Prostate gland (tissue), 2 donors: ENCODE data around the gene CAPN15. TPM values are rescaled to one million over a fixed set of nuclear protein-coding genes. Genes with fewer than 3 reads are reported as not detected.

Experiments used
- DNase-seq: peaks from one replicate; pipeline ENCODE4 v3.0.0-alpha.2; 2019; ENCODE audit warnings: low spot score
- H3K27ac ChIP-seq, 2 donors: fragments of 200-600 bp; sonication (generic); 2 replicates each; pipeline ENCODE4 v1.5.1; 2017 to 2019
- H3K27me3 ChIP-seq: fragments of 200-600 bp; sonication (generic); replicated peaks from 2 replicates; pipeline ENCODE4 v1.5.1; 2019; ENCODE audit not compliant: insufficient read depth
- H3K36me3 ChIP-seq, 2 donors: fragments of 200-600 bp; sonication (generic); 1 replicate in 1 of 2; 2 replicates in 1 of 2; pipeline versions ENCODE4 v1.5.1 to v1.8.1; 2017 to 2019
- H3K4me1 ChIP-seq: fragments of 200-600 bp; sonication (generic); replicated peaks from 2 replicates; pipeline ENCODE4 v1.5.1; 2019
- H3K4me3 ChIP-seq, 2 donors: fragments of 200-600 bp; sonication (generic); 2 replicates each; pipeline ENCODE4 v1.5.1; 2017 to 2019
- H3K9me3 ChIP-seq: fragments of 200-600 bp; sonication (generic); 2 replicates; pipeline ENCODE4 v1.5.1; 2017
- POLR2A ChIP-seq: fragments of 450-650 bp; IDR thresholded peaks from one replicate; pipeline ENCODE4 v1.6.1; 2016; ENCODE audit warnings: antibody characterized with exemption, mild to moderate bottlenecking
- POLR2AphosphoS5 ChIP-seq: sonication (generic); formaldehyde crosslinking; IDR thresholded peaks from one replicate; pipeline ENCODE4 v1.6.1; 2017; ENCODE audit warnings: antibody characterized with exemption
- WGBS: methylation state at CpG from one replicate; pipeline ENCODE4 v1.1.5; 2018; 5-methylcytosine and 5-hydroxymethylcytosine counted together
- intact Hi-C: fragments of 100-400 bp; cut with DNase I; formaldehyde crosslinking; loops from one replicate; pipeline ENCODE4 v1.14.2; 2022
- total RNA-seq, 2 donors: library from RNA; depleted of rRNA; stranded (reverse); fragments of >200 nt; gene quantifications; one replicate each; pipeline ENCODE4 v1.1.0, GENCODE V29; 2016
- TF ChIP-seq, protein P1 (sequence below), 4 experiments: fragments of 200-600 bp in 2 of 4; fragments of 450-650 bp in 2 of 4; sonication (generic) in 2 of 4; IDR thresholded peaks; 1 replicate in 3 of 4; 2 replicates in 1 of 4; pipeline ENCODE4 v1.5.1; 2016 to 2019; ENCODE audit warnings: antibody characterized with exemption in 4 of 4, mild to moderate bottlenecking in 2 of 4, moderate library complexity in 2 of 4

The CAPN15 gene
- total RNA-seq, 2 donors from 2014 or later = 59.7 to 80.7 TPM

DNA sequence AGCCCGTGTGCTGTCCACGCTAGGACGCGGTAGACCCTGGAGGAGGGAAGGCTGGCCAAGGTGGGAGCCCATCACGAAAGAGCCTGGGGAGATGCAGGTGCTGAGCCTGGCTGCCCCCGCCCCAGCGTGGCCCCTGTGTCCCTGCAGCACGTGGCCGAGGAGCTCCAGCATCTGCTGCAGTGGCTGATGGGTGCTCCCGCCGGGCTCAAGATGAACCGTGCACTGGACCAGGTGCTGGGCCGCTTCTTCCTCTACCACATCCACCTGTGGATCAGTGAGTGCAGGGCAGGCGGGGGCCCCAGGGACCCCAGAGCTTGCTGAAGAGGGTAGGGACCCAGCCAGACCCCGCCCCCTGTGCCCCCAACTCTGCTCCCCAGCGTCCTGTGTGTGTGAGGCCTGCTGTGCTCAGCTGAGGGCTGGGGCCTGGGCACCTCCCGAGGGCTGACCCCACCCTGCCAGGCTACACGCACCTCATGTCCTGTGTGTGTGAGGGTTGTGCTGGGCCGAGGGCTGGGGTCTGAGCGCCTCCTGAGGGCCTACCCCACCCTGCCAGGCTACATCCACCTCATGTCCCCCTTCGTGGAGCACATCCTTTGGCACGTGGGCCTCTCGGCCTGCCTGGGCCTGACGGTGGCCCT is 50.8 kb downstream of the CAPN15 start:
- Histone ChIP-seq H3K4me3 (no peak overlapping the region), H3K27me3 (no peaks in the 10 kb centered on the region), H3K36me3 (peaks cover 8 to 10% of the 10 kb centered on the region in 2 donors), H3K27ac (no peak overlapping the region), H3K4me1 (no peaks in the 10 kb centered on the region), H3K9me3 (no peaks in the 10 kb centered on the region)
- 80% methylated on average over 15 of the region's 24 CpGs for WGBS
- TF ChIP-seq, protein P1, sequence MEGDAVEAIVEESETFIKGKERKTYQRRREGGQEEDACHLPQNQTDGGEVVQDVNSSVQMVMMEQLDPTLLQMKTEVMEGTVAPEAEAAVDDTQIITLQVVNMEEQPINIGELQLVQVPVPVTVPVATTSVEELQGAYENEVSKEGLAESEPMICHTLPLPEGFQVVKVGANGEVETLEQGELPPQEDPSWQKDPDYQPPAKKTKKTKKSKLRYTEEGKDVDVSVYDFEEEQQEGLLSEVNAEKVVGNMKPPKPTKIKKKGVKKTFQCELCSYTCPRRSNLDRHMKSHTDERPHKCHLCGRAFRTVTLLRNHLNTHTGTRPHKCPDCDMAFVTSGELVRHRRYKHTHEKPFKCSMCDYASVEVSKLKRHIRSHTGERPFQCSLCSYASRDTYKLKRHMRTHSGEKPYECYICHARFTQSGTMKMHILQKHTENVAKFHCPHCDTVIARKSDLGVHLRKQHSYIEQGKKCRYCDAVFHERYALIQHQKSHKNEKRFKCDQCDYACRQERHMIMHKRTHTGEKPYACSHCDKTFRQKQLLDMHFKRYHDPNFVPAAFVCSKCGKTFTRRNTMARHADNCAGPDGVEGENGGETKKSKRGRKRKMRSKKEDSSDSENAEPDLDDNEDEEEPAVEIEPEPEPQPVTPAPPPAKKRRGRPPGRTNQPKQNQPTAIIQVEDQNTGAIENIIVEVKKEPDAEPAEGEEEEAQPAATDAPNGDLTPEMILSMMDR (IDR thresholded peaks at IDR 0.05) = no peak
- no peak for TF ChIP-seq POLR2AphosphoS5
- TF ChIP-seq POLR2A = no peak
- intact Hi-C loops = no loop called here
- DNase-seq = no peak

DNA sequence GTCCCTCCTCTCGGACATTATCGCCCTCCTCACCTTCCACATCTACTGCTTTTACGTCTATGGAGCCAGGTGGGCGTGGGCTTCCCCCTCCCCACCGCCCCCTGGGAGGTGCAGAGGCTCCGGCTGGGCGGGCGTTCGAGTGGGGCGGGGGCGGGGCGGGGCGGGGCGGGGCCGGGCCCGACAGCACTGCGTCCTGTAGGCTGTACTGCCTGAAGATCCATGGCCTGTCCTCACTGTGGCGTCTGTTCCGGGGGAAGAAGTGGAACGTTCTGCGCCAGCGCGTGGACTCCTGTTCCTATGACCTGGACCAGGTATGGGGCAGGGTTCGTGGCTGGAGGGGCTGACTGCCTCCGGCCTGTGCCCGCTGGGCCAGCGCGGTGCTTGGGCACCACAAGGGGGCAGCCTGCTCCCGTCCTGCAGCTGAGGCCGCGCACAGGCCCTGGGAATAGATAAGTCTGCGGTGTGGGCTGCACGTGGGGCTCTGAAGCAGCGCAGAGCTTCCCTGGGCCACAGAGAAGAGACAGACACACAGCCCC is 51.4 kb downstream of the CAPN15 start:
- H3K36me3 ChIP-seq = peaks cover 8 to 10% of the 10 kb centered on the region in 2 donors
- no peak overlapping the region for H3K4me3 ChIP-seq
- intact Hi-C loops = no loop called here
- TF ChIP-seq POLR2AphosphoS5 (peak; percentile 55), POLR2A (no peak)
- TF ChIP-seq, protein P1 (IDR thresholded peaks at IDR 0.05) = peak; percentile 23 to 94 (median 86)
- no peak overlapping the region for H3K27ac ChIP-seq
- WGBS = 28% methylated on average over 23 of the region's 34 CpGs
- peak; percentile 74 for DNase-seq
- H3K27me3 ChIP-seq = no peaks in the 10 kb centered on the region
- no peaks in the 10 kb centered on the region for H3K9me3 ChIP-seq
- H3K4me1 ChIP-seq = no peaks in the 10 kb centered on the region

DNA sequence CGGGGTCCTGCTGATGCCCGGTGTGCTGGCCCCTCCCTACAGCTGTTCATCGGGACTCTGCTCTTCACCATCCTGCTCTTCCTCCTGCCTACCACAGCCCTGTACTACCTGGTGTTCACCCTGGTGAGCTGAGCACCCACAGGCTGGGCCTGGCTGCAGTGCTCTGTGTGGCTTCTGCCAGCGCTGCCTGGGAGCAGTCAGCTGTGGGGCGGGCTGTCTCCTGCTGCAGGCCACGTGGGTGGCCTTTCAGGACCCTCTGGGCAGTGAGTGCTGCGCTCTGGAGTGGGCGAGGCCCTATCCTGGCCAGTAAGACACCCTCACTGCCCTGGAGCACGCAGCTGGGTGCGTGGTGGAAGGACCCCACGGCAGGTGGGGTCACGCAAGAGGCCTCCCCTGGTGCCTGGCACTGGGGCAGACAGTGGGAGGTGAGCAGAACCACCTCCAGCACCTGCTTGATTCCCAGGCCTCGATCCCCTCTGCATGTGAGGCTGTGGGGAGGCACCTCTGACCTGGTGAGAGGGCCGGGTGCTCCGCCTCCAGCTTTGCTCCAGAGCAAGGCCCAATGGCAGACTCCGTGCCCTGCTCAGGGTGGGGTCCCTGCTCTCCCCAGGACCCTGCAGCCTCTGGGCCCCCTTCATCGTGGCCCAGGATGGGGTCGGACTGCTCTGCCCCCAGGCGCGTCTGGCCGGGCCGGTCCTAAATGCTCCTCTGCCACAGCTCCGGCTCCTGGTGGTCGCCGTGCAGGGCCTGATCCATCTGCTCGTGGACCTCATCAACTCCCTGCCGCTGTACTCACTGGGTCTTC is 52.8 kb downstream of the CAPN15 start:
- H3K9me3 ChIP-seq = no peaks in the 10 kb centered on the region
- WGBS = 94% methylated on average over 14 of the region's 27 CpGs
- TF ChIP-seq, protein P1 (IDR thresholded peaks at IDR 0.05) = no peak
- TF ChIP-seq POLR2A (no peak), POLR2AphosphoS5 (no peak)
- H3K36me3 ChIP-seq = no peaks in the 10 kb centered on the region
- DNase-seq = no peak
- no peaks in the 10 kb centered on the region for H3K27me3 ChIP-seq
- H3K4me1 ChIP-seq = no peaks in the 10 kb centered on the region
- no peak overlapping the region for H3K27ac ChIP-seq
- intact Hi-C loops = no loop called here
- H3K4me3 ChIP-seq = no peak overlapping the region

DNA sequence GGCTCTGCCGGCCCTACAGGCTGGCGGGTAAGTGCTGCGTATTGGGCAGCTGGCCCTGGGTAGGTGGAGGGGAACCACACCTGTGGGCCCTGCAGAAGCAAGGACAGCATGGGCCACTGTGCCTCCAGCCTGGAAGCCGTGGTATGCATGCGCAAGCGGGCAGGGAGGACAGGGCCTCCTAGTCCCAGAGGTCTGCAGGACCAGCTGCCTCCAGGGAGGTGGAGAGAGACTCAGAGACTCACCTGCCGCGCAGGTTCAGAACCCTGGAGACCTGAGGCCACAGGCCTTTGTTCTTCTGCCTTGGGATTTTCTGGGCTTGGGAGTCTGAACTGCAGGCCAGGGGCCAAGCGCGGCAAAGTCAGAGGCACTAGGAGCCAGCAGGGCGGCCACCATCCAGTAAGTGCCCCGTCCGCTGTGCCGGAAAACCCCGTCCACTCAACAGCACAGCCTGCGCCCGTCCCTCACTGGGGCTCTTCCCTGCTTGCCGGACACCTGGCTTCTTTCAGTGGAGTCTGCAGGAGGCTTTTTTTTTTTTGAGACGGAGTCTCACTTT is 53.5 kb downstream of the CAPN15 start:
- Histone ChIP-seq H3K27me3 (no peaks in the 10 kb centered on the region), H3K9me3 (no peaks in the 10 kb centered on the region), H3K4me1 (no peaks in the 10 kb centered on the region), H3K27ac (no peak overlapping the region), H3K4me3 (no peak overlapping the region), H3K36me3 (no peaks in the 10 kb centered on the region)
- TF ChIP-seq POLR2A (no peak), POLR2AphosphoS5 (no peak)
- TF ChIP-seq, protein P1 (IDR thresholded peaks at IDR 0.05) = no peak
- DNase-seq = no peak
- intact Hi-C loops = no loop called here
- 98% methylated on average over 19 of the region's 19 CpGs for WGBS
